Measurements from ENCODE around the gene ARID3A. TPM values are rescaled to one million over a fixed set of nuclear protein-coding genes. Genes with fewer than 3 reads are reported as not detected.
A peak's percentile ranks its signal among the peaks of the same experiment; 100 is the strongest.

ARID3A gene
- total and polyA plus RNA-seq, 2 of the 13 experiments (the other 11 are each of a cell fraction or from before 2014, with no cell fraction given) = 71.3 to 77.9 TPM

GRCh38 chr19:952049-952679 lies 26.3 kb downstream of the ARID3A start:
- BruUV-seq (replicated peaks) = TSS peak; percentile 84
- Histone ChIP-seq H3K9ac (ENCODE audit: insufficient read depth, low read depth, low read length) (peak overlapping the region; percentile 92), H3K36me3 (replicated peaks in 1 of 2; ENCODE audit: control insufficient read depth in 1 of 2, insufficient read depth in 2 of 2, low read length in 2 of 2) (peaks cover 13 to 19% of the 10 kb centered on the region in 2 experiments; a peak in 4 of 5 replicates), H3K27ac (ENCODE audit: extremely low read length, insufficient read depth, low read length) (peak overlapping the region; percentile 99), H4K20me1 (ENCODE audit: insufficient read depth, low read length) (peaks cover 6% of the 10 kb centered on the region; the same call in 1 of the 2 replicates), H2AFZ (ENCODE audit: low read length) (no peak overlapping the region), H3K79me2 (ENCODE audit: insufficient read depth, low read length) (peaks cover 73% of the 10 kb centered on the region), H3K4me2 (ENCODE audit: low read depth, low read length) (peak overlapping the region; percentile 74), H3K9me3 (ENCODE audit: low read length) (no peaks in the 10 kb centered on the region), H3K4me3 (replicated peaks in 1 of 3; ENCODE audit: insufficient read depth in 1 of 3, low read depth in 2 of 3, low read length in 3 of 3) (peak overlapping the region in 2 of 3 experiments; percentile 20 to 58; a peak in 2 of 6 replicates), H3K27me3 (ENCODE audit: control insufficient read depth in 1 of 2, insufficient read depth in 2 of 2, low read length in 2 of 2) (no peaks in the 10 kb centered on the region), H3K4me1 (ENCODE audit: insufficient read depth, low read length) (peaks cover 86% of the 10 kb centered on the region)
- ATAC-seq (peak; percentile 5), FAIRE-seq (no peak), DNase-seq (ENCODE audit: low spot score) (no peak)
- 36% methylated on average over 14 of the region's 14 CpGs for WGBS (ENCODE audit: low lambda C conversion rate)
- ChIA-PET POLR2A (interaction anchor here (0.8 to 4.8 kb wide), 17 partner anchors 9 to 41 kb away, joined by 3 to 50 read pairs (median 6); partner anchors contain the start of gene WDR18), CTCF (ENCODE audit: low intra/inter-chr PET ratio, low total read pairs) (no interaction called here)
- intact Hi-C loops (cut with micrococcal nuclease; ENCODE audit: unreplicated experiment) = loop anchor here (2.0 kb wide), 2 partner anchors 17 to 69 kb away; partner anchors contain the start of genes RNU6-2 and TMEM259
- in situ Hi-C loops (cut with HindIII; ENCODE audit: extremely low pct_ligation_motif_present, low pct_unique_long_range_greater_than_20kb) = no loop called here
- TF ChIP-seq ZNF317 (CRISPR knock-in tag; IDR thresholded peaks at IDR 0.05) (no peak), ELF3 (CRISPR knock-in tag; IDR thresholded peaks at IDR 0.05) (no peak), CCAR2 (optimal IDR thresholded peaks at IDR 0.05; ENCODE audit: low read depth, low read length) (no peak), TEAD2 (CRISPR knock-in tag; IDR thresholded peaks at IDR 0.05) (no peak), ZNF609 (CRISPR knock-in tag; IDR thresholded peaks at IDR 0.05; ENCODE audit: borderline replicate concordance) (no peak), GRHL1 (CRISPR knock-in tag; conservative IDR thresholded peaks at IDR 0.05) (no peak), NFE2L1 (CRISPR knock-in tag; IDR thresholded peaks at IDR 0.05; ENCODE audit: borderline replicate concordance) (no peak), NCOR1 (IDR thresholded peaks at IDR 0.05; ENCODE audit: borderline replicate concordance, low read length) (no peak), KDM1A (CRISPR knock-in tag; IDR thresholded peaks at IDR 0.05) (0 out of 2 replicates have a peak, but pooled peaks have one; percentile 67), ZFP37 (CRISPR knock-in tag; IDR thresholded peaks at IDR 0.05; ENCODE audit: borderline replicate concordance) (no peak), ZNF460 (CRISPR knock-in tag; IDR thresholded peaks at IDR 0.05; ENCODE audit: borderline replicate concordance) (no peak), ZMYM3 (CRISPR knock-in tag; IDR thresholded peaks at IDR 0.05) (0 out of 2 replicates have a peak, but pooled peaks have one; percentile 26), RFX3 (CRISPR knock-in tag; IDR thresholded peaks at IDR 0.05) (no peak), PLSCR1 (CRISPR knock-in tag; IDR thresholded peaks at IDR 0.05; ENCODE audit: borderline replicate concordance) (0 out of 2 replicates have a peak, but pooled peaks have one; percentile 9), GFI1 (CRISPR knock-in tag; IDR thresholded peaks at IDR 0.05; ENCODE audit: borderline replicate concordance) (0 out of 2 replicates have a peak, but pooled peaks have one; percentile 23), ZIK1 (CRISPR knock-in tag; IDR thresholded peaks at IDR 0.05; ENCODE audit: borderline replicate concordance, low read depth) (no peak), YEATS4 (CRISPR knock-in tag; IDR thresholded peaks at IDR 0.05; ENCODE audit: borderline replicate concordance) (no peak)

All from HepG2 (cell line).